ENCODE results near the gene FIGNL2. TPM values are rescaled to one million over a fixed set of nuclear protein-coding genes. Genes with fewer than 3 reads are reported as not detected.

Gene FIGNL2
- total RNA-seq, 1 experiment from 2014 or later = not detected

DNA sequence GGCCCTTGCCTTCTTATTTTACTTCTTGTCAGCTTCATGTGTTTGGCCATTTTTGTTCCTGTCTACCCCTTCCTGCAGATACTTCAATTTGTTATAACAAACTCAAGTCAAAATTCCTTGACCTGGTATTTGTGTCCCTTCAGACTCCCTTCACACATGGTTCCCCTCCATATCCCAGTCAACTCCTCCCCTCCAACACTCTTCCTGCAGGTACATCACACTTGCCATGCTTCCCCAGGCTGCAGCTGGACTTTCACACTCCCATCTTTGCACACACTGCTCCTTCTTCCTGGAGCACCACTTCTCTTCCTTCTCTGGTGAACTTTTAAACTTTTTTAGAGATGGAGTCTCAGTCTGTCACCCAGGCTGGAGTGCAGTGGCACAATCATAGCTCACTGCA, 18.9 kb upstream of the FIGNL2 start:
- ATAC-seq (no peak), DNase-seq (no peak)
- Histone ChIP-seq H3K9ac (ENCODE audit: low read length) (no peak overlapping the region), H3K27ac (ENCODE audit: low read length) (no peak overlapping the region), H2AFZ (ENCODE audit: low read length) (no peak overlapping the region), H3K4me3 (ENCODE audit: low read length) (no peak overlapping the region), H3K27me3 (ENCODE audit: low read length) (no peaks in the 10 kb centered on the region), H3F3A (ENCODE audit: low read length, unreplicated experiment) (no peaks in the 10 kb centered on the region), H3K79me2 (ENCODE audit: low read length) (no peaks in the 10 kb centered on the region), H3K36me3 (ENCODE audit: low read depth, low read length) (no peaks in the 10 kb centered on the region), H3K4me2 (ENCODE audit: low read length) (no peak overlapping the region), H4K20me1 (ENCODE audit: low read length) (no peaks in the 10 kb centered on the region), H3K9me2 (replicated peaks; ENCODE audit: low read length) (no peaks in the 10 kb centered on the region), H3K4me1 (ENCODE audit: insufficient read depth, low read length) (no peaks in the 10 kb centered on the region), H3K9me3 (ENCODE audit: low read length) (no peaks in the 10 kb centered on the region)
- CTCF ChIA-PET = interaction anchor here (0.6 kb wide), 1 partner anchor 8 kb away, joined by 3 read pairs; no protein-coding TSS in a partner anchor
- POLR2A ChIA-PET (ENCODE audit: unreplicated experiment) = interaction anchor here (0.6 kb wide), 1 partner anchor 36 kb away, joined by 5 read pairs; no protein-coding TSS in a partner anchor
- intact Hi-C loops (cut with micrococcal nuclease) = no loop called here
- BruUV-seq (replicated peaks) = no TSS peak
- TF ChIP-seq EZH2phosphoT487 (IDR thresholded peaks at IDR 0.05; ENCODE audit: borderline replicate concordance, low read length) (no peak), EZH2 (IDR thresholded peaks at IDR 0.05; ENCODE audit: low read length, unreplicated experiment) (no peak)
- TF ChIP-seq, protein P1, sequence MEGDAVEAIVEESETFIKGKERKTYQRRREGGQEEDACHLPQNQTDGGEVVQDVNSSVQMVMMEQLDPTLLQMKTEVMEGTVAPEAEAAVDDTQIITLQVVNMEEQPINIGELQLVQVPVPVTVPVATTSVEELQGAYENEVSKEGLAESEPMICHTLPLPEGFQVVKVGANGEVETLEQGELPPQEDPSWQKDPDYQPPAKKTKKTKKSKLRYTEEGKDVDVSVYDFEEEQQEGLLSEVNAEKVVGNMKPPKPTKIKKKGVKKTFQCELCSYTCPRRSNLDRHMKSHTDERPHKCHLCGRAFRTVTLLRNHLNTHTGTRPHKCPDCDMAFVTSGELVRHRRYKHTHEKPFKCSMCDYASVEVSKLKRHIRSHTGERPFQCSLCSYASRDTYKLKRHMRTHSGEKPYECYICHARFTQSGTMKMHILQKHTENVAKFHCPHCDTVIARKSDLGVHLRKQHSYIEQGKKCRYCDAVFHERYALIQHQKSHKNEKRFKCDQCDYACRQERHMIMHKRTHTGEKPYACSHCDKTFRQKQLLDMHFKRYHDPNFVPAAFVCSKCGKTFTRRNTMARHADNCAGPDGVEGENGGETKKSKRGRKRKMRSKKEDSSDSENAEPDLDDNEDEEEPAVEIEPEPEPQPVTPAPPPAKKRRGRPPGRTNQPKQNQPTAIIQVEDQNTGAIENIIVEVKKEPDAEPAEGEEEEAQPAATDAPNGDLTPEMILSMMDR (conservative IDR thresholded peaks at IDR 0.05; ENCODE audit: low read depth, low read length) = no peak

DNA sequence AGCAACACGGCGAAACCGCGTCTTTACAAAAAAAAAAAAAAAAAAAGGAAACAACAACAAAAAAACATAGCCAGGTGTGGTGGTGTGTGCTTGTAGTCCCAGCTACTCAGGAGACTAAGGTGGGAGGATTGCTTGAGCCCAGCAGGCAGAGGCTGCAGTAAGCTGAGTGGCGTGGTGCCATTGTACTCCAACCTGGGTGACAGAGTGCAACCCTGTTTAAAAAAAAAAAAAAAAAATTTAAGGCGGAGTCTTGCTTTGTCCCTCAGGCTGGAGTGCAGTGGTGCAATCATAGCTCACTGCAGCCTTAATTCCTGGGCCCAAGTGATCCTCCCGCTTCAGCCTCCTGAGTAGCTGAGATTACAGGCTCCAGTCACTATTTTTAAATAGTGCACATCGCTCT, 18.2 kb upstream of the FIGNL2 start:
- no peak overlapping the region for H3K4me3 ChIP-seq (ENCODE audit: low read length)
- no peak overlapping the region for H3K9ac ChIP-seq (ENCODE audit: low read length)
- no peaks in the 10 kb centered on the region for H3K9me3 ChIP-seq (ENCODE audit: low read length)
- TF ChIP-seq EZH2phosphoT487 (IDR thresholded peaks at IDR 0.05; ENCODE audit: borderline replicate concordance, low read length) = no peak
- TF ChIP-seq EZH2 (IDR thresholded peaks at IDR 0.05; ENCODE audit: low read length, unreplicated experiment) = no peak
- TF ChIP-seq, protein P1 (conservative IDR thresholded peaks at IDR 0.05; ENCODE audit: low read depth, low read length) = no peak
- H3K27ac ChIP-seq (ENCODE audit: low read length) = no peak overlapping the region
- no peaks in the 10 kb centered on the region for H3K4me1 ChIP-seq (ENCODE audit: insufficient read depth, low read length)
- H3K27me3 ChIP-seq (ENCODE audit: low read length) = no peaks in the 10 kb centered on the region
- intact Hi-C loops (cut with micrococcal nuclease) = no loop called here
- DNase-seq (no peak), ATAC-seq (no peak)
- no peaks in the 10 kb centered on the region for H3K79me2 ChIP-seq (ENCODE audit: low read length)
- POLR2A ChIA-PET (ENCODE audit: unreplicated experiment) = interaction anchor here (0.6 kb wide), 2 partner anchors 35 to 185 kb away, joined by 3 to 5 read pairs; no protein-coding TSS in a partner anchor
- CTCF ChIA-PET = interaction anchor here (0.6 kb wide), 1 partner anchor 9 kb away, joined by 3 read pairs; no protein-coding TSS in a partner anchor
- no peak overlapping the region for H3K4me2 ChIP-seq (ENCODE audit: low read length)
- H4K20me1 ChIP-seq (ENCODE audit: low read length) = no peaks in the 10 kb centered on the region
- no TSS peak for BruUV-seq (replicated peaks)
- no peaks in the 10 kb centered on the region for H3K36me3 ChIP-seq (ENCODE audit: low read depth, low read length)
- H2AFZ ChIP-seq (ENCODE audit: low read length) = no peak overlapping the region
- H3K9me2 ChIP-seq (replicated peaks; ENCODE audit: low read length) = no peaks in the 10 kb centered on the region
- no peaks in the 10 kb centered on the region for H3F3A ChIP-seq (ENCODE audit: low read length, unreplicated experiment)

- no peaks in the 10 kb centered on the region for H3K36me3 ChIP-seq (ENCODE audit: low read depth, low read length)
- intact Hi-C loops (cut with micrococcal nuclease) = no loop called here
- H3K9me3 ChIP-seq (ENCODE audit: low read length) = no peaks in the 10 kb centered on the region
- no peak overlapping the region for H3K4me2 ChIP-seq (ENCODE audit: low read length)
- H3K9ac ChIP-seq (ENCODE audit: low read length) = no peak overlapping the region
- ChIA-PET CTCF (no interaction called here), POLR2A (ENCODE audit: unreplicated experiment) (interaction anchor here (0.6 kb wide), 1 partner anchor 185 kb away, joined by 3 read pairs; no protein-coding TSS in a partner anchor)
- ATAC-seq (no peak), DNase-seq (no peak)
- H3K27ac ChIP-seq (ENCODE audit: low read length) = no peak overlapping the region
- no TSS peak for BruUV-seq (replicated peaks)
- H3K79me2 ChIP-seq (ENCODE audit: low read length) = no peaks in the 10 kb centered on the region
- no peaks in the 10 kb centered on the region for H3F3A ChIP-seq (ENCODE audit: low read length, unreplicated experiment)
- no peaks in the 10 kb centered on the region for H3K9me2 ChIP-seq (replicated peaks; ENCODE audit: low read length)
- H3K4me1 ChIP-seq (ENCODE audit: insufficient read depth, low read length) = no peaks in the 10 kb centered on the region
- H2AFZ ChIP-seq (ENCODE audit: low read length) = no peak overlapping the region
- no peak overlapping the region for H3K4me3 ChIP-seq (ENCODE audit: low read length)
- H3K27me3 ChIP-seq (ENCODE audit: low read length) = no peaks in the 10 kb centered on the region
- no peak for TF ChIP-seq EZH2 (IDR thresholded peaks at IDR 0.05; ENCODE audit: low read length, unreplicated experiment)
- TF ChIP-seq, protein P1 (conservative IDR thresholded peaks at IDR 0.05; ENCODE audit: low read depth, low read length) = no peak
- no peak for TF ChIP-seq EZH2phosphoT487 (IDR thresholded peaks at IDR 0.05; ENCODE audit: borderline replicate concordance, low read length)
- H4K20me1 ChIP-seq (ENCODE audit: low read length) = no peaks in the 10 kb centered on the region
Measured at GRCh38 chr12:51866324-51866723, 17.8 kb upstream of the FIGNL2 start.

Measured in PC-3 (cell line).